SKM-1 (cell line): ENCODE measurements around the gene SIL1.
"Not testable (repeated sequence)": the region's sequence is repeated elsewhere in the genome, so short reads cannot be mapped to it uniquely, and the experiment has no call there.

Experiments used
- DNase-seq: peaks from one replicate; lab custom pipeline; 2025; ENCODE audit not compliant: unreplicated experiment; lab: John Stamatoyannopoulos, UW

SIL1 gene

GRCh38 chr5:138930371-138931097 lies 267.6 kb downstream of the SIL1 start:
- DNase-seq: no peak

- DNase-seq: no peak
Measured at GRCh38 chr5:138929571-138929955, 268.6 kb downstream of the SIL1 start.

DNA sequence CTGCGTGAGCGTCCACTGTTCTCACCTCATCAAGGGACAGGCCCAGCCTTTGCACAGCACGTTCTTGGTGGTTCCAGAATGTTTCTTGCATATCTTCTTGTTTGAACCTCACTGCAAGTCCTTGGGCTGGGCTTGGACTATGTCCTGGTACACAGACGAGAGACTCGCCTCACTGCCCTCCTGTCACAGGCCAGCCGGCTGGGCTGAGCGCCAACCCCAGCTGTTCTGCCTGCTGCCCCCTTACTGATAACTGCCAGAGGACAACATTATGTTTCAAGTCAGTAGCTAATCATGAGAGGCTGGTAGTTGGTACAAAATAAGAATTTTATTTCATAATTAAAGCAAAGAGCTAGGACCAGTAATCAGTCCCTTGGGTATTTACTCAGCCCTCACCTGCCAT lies 270.2 kb downstream of the SIL1 start:
- no peak for DNase-seq

GRCh38 chr5:138927544-138927943 lies 270.6 kb downstream of the SIL1 start:
- DNase-seq: no peak

DNA sequence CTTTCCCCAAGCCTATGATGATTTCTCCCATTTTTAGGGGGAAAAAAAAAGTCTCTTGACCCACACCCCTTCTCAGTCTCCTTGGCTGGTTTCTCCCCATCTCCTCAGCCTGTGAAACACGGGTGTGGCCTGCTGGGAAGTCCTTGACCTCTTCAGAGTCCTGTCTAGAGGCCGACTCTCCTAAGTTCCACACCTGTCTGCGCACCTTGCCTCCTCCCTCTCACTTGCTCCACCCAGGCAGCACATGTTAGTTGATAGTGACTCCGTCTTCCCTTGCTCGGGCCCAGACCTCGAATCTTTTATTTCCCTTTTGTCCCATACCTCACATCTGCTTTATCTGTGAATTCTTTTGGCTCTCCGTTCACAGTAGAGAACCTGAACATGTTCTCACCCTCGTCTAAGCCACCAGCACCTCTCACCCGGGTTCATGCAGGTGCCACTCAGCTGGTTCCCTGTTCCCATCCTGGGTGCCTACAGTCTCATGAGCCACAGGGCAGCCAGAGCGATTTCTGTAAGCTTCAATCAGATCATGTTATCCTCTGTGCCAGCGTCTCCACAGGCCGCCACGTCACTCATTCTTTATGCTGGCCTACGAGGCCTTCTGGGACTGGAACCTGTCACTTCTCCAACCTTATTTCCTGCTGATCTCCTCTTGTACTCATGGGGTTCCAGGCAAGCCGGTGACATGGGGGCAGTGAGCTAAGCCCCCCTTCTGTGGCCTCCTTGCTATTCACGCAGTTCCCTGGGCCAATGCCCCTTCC lies 271.3 kb downstream of the SIL1 start:
- DNase-seq: no peak

DNA sequence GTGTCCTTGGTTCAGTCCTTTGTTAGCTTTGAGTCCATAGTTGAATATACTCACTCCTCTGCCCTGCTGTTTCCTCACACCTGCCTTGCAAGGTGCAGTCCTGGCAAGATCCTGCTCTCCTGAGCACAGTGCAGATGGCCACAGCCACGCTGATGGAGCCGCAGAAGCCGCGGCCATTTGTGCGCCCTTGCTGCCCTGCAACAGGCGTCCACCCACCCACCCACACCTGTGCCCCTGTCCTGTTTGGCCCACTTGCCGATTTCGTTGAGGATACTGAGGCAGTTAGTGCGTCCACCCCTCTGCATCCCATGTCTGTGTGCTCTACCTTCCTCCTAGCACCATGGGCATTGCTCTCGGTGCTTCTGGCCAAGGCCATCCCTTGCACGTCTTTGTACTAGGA lies 271.9 kb downstream of the SIL1 start:
- DNase-seq: no peak

DNA sequence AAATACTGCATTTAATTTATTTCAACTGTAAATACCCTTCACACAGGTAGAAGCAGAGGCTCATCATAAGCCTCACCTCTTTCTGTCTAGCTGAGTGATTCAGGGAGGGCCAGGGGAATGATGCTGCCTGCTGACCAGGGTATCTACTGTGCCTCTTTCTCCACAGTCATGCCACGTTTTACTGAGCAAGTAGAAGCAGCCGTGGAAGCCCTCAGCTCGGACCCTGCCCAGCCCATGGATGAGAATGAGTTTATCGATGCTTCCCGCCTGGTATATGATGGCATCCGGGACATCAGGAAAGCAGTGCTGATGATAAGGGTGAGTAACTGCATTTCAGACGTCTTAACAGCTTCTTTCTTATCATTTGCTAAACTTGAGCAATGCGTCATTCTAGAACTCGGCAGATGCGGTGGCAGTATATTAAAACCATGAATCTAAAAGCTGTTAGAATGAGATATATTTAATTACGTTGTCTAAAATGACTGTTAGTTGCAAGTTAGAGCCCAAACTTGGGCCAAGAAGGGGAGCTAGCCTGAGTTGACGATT lies 273.0 kb downstream of the SIL1 start:
- no peak for DNase-seq

- DNase-seq: no peak
Measured at GRCh38 chr5:138922494-138922893, 275.7 kb downstream of the SIL1 start.

DNA sequence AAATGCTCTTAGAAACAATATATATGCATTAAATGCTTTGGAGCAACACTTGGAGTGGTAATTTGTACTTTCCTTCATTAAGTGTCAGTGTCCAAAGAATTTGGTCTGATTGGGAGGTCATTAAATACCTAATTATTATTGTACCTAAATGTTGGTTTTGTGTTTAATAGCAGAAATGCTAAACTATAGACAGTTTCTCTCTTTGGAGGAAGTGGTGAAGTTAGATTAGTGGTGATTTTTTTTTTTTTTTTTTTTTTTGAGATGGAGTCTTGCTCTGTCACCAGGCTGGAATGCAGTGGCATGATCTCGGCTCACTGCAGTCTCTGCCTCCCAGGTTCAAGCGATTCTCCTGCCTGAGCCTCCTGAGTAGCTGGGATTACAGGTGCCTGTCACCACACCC lies 276.8 kb downstream of the SIL1 start:
- DNase-seq: not testable (repeated sequence)

GRCh38 chr5:138920181-138920580 lies 278.0 kb downstream of the SIL1 start:
- no peak for DNase-seq

DNA sequence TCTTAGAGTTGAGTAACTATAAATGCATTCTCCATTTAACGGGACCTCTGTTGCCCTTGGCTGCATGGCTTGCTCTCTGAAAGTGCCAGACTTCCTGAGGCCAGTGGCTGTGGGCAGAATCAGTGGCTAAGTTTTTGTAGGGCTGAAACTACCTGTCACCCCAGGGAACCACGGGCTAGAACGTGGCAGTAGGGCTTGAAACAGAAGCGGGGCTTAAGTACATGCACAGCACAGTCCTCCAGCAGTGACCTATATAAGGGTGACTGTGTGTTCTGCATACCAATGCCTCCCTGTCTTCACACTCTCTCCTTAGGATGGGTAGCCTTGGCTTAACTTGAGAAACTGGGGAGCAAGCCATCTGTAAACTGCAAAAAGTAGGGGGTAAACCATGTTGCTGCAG lies 279.5 kb downstream of the SIL1 start:
- no peak for DNase-seq

DNA sequence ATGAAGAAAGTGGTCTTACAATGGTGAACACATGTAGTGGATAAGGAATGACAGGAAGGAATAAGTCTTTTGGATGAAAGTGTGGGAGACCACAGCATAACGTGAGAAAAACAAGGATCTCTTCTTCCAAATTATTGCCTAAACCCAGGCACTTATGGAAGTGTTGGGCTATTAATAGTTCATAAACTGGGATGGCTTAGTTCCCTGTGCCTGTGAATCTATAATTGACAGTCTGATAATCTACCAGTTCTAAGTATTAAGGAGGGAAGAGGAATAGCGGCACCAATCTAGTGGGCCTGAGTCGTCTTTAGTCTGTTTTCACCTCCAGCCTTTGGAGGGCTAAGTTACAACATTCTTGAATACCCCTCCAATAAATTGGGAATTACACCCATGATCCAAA lies 283.8 kb downstream of the SIL1 start:
- no peak for DNase-seq

GRCh38 chr5:138913773-138914172 lies 284.4 kb downstream of the SIL1 start:
- no peak for DNase-seq

DNA sequence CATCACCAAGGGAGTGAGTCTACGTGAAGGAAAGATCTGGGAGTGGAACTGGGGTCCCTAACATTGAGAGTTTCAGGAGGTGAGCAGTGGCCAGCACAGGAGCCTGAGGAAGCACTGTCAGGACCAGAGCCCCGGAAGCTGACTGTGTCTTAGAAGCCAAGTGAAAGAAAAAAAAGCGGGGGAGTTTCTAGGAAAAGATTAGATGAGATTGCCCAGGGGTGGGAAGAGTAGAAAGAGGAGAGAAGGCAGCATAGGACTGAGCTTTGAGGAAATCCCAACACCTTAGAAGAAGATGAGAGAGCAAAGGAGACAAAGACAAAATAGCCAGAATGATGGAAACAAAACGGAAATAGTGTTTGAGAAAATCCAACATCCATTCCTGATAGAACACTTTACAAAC lies 286.1 kb downstream of the SIL1 start:
- no peak for DNase-seq

GRCh38 chr5:138911441-138911840 lies 286.7 kb downstream of the SIL1 start:
- DNase-seq: no peak

- no peak for DNase-seq
Measured at GRCh38 chr5:138910546-138911185, 287.5 kb downstream of the SIL1 start.

GRCh38 chr5:138909734-138910133 lies 288.4 kb downstream of the SIL1 start:
- DNase-seq: no peak

DNA sequence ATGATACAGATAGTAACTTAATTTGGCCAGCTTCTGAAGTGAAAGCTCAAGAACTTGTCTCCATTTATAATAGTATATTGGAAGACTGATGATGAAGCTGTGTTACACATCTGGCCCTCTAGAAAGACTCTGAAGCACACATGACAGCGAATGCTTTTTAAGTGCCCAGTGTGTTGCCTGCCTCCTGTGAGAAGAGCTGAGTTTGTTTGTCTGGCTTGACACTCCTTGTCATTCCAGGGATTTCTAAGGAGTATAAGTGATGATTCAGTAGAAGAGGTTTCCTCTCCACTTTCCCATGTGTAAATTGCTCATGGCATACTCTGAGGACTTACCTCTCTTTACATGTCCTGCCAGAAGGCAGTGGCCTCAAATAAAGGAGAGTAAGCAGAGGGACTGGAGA lies 292.6 kb downstream of the SIL1 start:
- DNase-seq: no peak

DNA sequence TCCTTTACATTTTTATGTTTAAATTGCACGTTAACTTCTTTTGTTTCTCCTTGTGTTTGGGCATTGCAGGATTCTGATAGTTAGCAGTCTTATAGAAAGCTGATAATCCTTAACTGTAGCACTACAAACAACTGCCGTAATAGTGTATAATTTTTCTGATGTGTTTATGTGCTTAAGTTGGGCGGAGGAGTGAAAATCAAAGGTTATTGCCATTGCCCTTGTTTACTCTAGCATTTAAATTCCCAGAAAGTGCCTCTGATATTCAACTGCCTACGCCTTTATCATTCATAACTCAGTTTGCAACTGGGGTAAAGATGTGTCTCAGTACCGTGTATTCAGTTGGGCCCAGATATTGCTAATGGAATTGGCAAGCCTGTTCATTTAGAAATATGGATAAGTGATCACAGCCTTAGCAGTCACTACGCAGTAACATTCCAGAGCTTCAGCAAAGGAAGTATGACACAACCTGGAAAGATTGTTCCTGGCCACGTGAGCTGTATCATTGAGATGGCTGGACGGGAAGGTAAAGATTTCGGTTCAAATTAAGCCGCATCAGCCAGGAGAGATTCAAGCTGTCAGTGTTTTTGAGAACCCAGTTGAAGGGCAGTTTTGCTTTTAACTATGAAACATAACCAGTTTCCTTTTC lies 294.9 kb downstream of the SIL1 start:
- DNase-seq: no peak

DNA sequence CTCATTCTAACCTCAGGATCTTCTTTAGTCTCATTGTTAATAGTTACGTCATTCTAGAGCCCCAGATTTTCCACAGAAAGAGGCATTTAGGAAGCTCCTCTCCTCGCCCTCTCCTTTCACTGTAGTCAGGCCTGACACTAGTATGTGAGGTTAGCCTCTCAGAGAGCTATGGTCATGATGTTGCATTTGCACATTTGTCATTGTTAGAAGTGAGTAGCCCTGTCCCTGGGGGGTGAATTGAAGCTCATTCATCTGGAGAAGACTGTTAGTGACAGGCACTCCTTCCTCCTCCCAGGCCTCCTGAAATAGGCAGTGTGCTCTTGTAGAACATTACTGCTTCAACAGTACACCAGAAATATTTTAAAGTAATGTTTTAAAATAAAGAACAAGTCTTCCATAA lies 296.5 kb downstream of the SIL1 start:
- no peak for DNase-seq

- DNase-seq: no peak
Measured at GRCh38 chr5:138900281-138900965, 297.7 kb downstream of the SIL1 start.
